Stomach (tissue), 4 donors: Measurements from ENCODE around the gene COPS9.

Experiments
- CTCF ChIP-seq, 7 experiments: fragments of 450-650 bp in 4 of 7; fragments of 200-600 bp in 3 of 7; sonication (generic) in 3 of 7; IDR thresholded peaks; one replicate each; pipeline ENCODE4 v1.5.1; 2016 to 2019; ENCODE audit warnings: antibody characterized with exemption in 7 of 7, control low read depth in 2 of 7, mild to moderate bottlenecking in 1 of 7
- POLR2A ChIP-seq, 4 donors: fragments of 450-650 bp; IDR thresholded peaks; one replicate each; pipeline ENCODE4 v1.6.1; 2016; ENCODE audit warnings: antibody characterized with exemption in 4 of 4, control low read depth in 2 of 4, mild to moderate bottlenecking in 1 of 4, moderate library complexity in 1 of 4

- TF ChIP-seq CTCF (IDR thresholded peaks at IDR 0.05) (no peak), POLR2A (IDR thresholded peaks at IDR 0.05) (no peak)
Measured at GRCh38 chr2:240155048-240155744, 19.1 kb upstream of the COPS9 start.
